ENCODE measurements around the gene NRP2. TPM values are rescaled to one million over a fixed set of nuclear protein-coding genes. Genes with fewer than 3 reads are reported as not detected.

The NRP2 gene
- total RNA-seq, 1 donor from 2014 or later = 90.3 TPM

DNA sequence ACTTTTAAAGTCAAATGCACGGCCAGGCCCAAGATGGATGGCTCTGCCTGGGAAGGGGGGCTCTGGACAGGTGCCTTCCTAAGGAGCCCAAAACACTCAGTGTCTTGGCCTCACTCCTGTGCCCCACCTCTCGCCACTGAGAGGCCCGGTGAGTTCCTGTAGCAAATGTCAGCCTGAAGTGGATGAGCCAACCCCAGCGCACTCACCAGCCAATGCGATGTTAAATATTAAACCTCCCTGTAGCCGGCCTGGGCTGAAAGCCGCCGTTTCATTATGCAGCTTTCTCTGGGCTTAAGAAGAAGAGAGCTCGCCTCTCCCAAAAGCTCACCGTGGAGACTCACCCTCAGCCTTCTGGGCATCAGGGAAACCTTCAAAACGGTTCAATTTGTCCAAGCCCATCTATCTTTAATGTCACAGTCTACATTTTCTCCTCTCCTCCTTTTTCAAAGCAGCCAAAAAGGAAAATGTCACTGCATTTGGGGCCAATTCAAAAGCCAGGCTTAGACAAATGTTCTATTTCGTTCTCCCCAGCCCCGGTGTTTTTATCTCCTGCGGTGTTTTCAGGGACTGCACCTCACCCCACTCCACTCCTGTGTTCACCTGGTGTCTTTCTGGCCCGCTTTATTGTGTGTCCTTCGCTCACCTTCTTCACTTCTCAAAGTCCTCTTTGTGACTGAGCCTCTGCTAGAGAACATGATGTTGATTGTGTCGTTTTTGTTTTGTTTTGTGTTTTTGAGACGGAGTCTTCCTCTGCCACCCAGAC is 124.0 kb downstream of the NRP2 start:
- Mint-ChIP-seq H3K27me3 (ENCODE audit: low read depth) (no peaks in the 10 kb centered on the region), H3K9me3 (no peaks in the 10 kb centered on the region)

GRCh38 chr2:205807229-205807628 is 124.9 kb downstream of the NRP2 start:
- H3K27me3 Mint-ChIP-seq (ENCODE audit: low read depth) = no peaks in the 10 kb centered on the region
- no peak overlapping the region for H3K4me3 Mint-ChIP-seq

More for the DNA sequence above, 124.0 kb downstream of the NRP2 start:
- TF ChIP-seq, protein P1, sequence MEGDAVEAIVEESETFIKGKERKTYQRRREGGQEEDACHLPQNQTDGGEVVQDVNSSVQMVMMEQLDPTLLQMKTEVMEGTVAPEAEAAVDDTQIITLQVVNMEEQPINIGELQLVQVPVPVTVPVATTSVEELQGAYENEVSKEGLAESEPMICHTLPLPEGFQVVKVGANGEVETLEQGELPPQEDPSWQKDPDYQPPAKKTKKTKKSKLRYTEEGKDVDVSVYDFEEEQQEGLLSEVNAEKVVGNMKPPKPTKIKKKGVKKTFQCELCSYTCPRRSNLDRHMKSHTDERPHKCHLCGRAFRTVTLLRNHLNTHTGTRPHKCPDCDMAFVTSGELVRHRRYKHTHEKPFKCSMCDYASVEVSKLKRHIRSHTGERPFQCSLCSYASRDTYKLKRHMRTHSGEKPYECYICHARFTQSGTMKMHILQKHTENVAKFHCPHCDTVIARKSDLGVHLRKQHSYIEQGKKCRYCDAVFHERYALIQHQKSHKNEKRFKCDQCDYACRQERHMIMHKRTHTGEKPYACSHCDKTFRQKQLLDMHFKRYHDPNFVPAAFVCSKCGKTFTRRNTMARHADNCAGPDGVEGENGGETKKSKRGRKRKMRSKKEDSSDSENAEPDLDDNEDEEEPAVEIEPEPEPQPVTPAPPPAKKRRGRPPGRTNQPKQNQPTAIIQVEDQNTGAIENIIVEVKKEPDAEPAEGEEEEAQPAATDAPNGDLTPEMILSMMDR (conservative IDR thresholded peaks at IDR 0.05) = no peak
- no peak for DNase-seq (ENCODE audit: low read depth, low spot score)
- Mint-ChIP-seq H3K4me3 (no peak overlapping the region), H3K4me1 (peaks cover 7% of the 10 kb centered on the region), H3K36me3 (ENCODE audit: low read depth) (no peaks in the 10 kb centered on the region), H3K27ac (ENCODE audit: unreplicated experiment) (no peak overlapping the region)

DNA sequence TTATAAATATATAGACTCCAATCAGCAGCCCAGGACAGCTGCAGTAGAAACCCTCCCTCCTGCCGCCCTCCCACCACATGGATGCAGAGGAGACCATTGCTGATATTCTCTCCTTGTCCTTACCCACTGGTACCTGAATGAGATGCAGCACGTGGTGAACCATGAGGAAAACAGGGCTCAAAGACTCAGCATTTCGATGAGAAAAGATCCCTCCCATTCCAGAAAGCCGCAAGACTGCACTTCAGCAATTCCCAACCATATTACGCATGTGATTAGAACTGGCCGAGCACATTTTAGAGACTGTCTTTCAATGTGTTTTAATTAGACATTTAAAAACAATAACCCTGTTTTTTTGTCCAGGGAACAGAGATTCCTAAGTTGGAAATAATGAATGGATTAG is 125.5 kb downstream of the NRP2 start:
- no peak for DNase-seq (ENCODE audit: low read depth, low spot score)
- peaks cover 7% of the 10 kb centered on the region for H3K4me1 Mint-ChIP-seq

More at GRCh38 chr2:205807229-205807628, 124.9 kb downstream of the NRP2 start:
- Mint-ChIP-seq H3K4me1 (peaks cover 7% of the 10 kb centered on the region), H3K9me3 (no peaks in the 10 kb centered on the region), H3K27ac (ENCODE audit: unreplicated experiment) (no peak overlapping the region), H3K36me3 (ENCODE audit: low read depth) (no peaks in the 10 kb centered on the region)
- DNase-seq (ENCODE audit: low read depth, low spot score) = no peak
- TF ChIP-seq, protein P1 (conservative IDR thresholded peaks at IDR 0.05) = no peak

DNA sequence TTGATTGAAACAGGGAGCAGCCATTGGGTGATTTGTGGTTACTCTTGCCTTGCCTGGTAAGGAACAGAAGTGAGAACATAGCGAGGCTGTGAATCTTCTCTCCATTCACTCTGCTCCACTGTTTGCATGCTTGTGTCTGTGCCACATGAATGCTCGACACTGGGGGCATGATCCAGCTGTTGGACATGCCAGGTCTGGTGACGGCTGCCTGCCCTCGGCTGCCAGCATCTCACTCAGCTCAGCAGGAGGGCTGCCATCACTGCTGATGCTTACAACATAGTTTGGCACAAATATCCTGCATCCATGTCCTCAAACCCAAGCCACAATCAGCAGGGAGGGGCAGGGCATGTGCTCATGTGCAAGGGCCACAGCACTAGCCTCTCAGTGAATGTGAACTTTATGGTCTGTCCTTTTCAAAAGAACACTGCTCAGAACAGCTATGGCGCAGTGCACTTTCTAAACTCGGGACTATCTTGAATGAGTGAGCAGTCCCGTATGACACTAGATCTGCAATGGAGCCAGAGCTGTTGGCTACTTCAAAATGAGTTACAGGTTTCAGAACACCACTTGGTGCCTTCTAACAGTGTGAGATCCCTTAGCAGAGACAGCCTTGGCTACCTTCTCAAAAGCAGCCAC is 126.3 kb downstream of the NRP2 start:
- no peak for DNase-seq (ENCODE audit: low read depth, low spot score)
- H3K9me3 Mint-ChIP-seq = no peaks in the 10 kb centered on the region
- H3K27ac Mint-ChIP-seq (ENCODE audit: unreplicated experiment) = no peak overlapping the region
- H3K4me3 Mint-ChIP-seq = no peak overlapping the region
- no peaks in the 10 kb centered on the region for H3K27me3 Mint-ChIP-seq (ENCODE audit: low read depth)
- TF ChIP-seq, protein P1 (conservative IDR thresholded peaks at IDR 0.05) = no peak
- peaks cover 7% of the 10 kb centered on the region for H3K4me1 Mint-ChIP-seq
- no peaks in the 10 kb centered on the region for H3K36me3 Mint-ChIP-seq (ENCODE audit: low read depth)

More for the DNA sequence above, 125.5 kb downstream of the NRP2 start:
- Mint-ChIP-seq H3K27ac (ENCODE audit: unreplicated experiment) (no peak overlapping the region), H3K36me3 (ENCODE audit: low read depth) (no peaks in the 10 kb centered on the region), H3K4me3 (no peak overlapping the region), H3K9me3 (no peaks in the 10 kb centered on the region), H3K27me3 (ENCODE audit: low read depth) (no peaks in the 10 kb centered on the region)
- TF ChIP-seq, protein P1 (conservative IDR thresholded peaks at IDR 0.05) = no peak

DNA sequence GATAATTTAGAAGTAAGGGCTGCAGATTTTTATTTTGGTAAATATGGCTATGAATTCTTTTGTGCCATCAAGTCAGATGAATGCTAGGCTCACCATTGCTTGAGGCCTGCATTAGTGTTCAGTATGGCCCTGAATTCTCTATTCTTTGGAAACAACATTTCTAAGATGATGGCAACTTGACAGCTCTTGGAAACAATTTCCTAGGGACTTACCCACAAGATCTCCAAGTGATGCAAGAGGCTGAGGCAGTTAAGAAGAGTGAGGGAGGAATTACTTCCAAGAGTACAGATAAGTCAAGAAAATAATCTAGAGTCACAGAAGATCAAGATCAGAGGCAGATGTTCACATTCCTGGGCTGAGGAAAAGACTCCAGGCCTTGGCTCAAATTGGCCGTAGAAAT is 129.1 kb downstream of the NRP2 start:
- no peaks in the 10 kb centered on the region for H3K27me3 Mint-ChIP-seq (ENCODE audit: low read depth)

More for the DNA sequence above, 129.1 kb downstream of the NRP2 start:
- TF ChIP-seq, protein P1 (conservative IDR thresholded peaks at IDR 0.05) = no peak
- DNase-seq (ENCODE audit: low read depth, low spot score) = no peak
- no peak overlapping the region for H3K27ac Mint-ChIP-seq (ENCODE audit: unreplicated experiment)
- H3K4me3 Mint-ChIP-seq = no peak overlapping the region
- peaks cover 5% of the 10 kb centered on the region for H3K4me1 Mint-ChIP-seq
- H3K36me3 Mint-ChIP-seq (ENCODE audit: low read depth) = no peaks in the 10 kb centered on the region
- H3K9me3 Mint-ChIP-seq = no peaks in the 10 kb centered on the region

All from neural crest cell (in vitro differentiated cells).